Measurements from ENCODE around the gene ABCA1. TPM values are rescaled to one million over a fixed set of nuclear protein-coding genes. Genes with fewer than 3 reads are reported as not detected.

Gene ABCA1
- total RNA-seq, 2 experiments from 2014 or later = 14.1 to 16.9 TPM

DNA sequence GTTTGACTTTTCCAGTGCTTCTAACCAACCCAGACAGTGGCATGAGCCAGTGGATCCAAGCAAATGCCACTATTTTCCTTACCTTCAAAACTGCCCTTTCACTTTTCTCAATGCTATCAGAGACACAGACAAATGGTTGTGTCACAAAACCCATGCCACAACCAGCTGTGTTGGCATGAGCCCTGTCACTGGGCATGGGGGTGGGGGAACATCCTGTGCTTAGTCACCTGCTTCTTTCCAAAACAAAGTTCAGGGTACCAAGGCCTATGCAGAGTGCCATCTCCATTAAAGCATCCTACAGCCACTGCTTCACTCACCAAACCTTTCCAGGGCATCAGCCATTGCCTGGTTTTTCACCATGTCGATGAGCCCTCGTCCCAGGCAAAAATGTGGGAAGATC lies 133.9 kb downstream of the ABCA1 start:
- Mint-ChIP-seq H3K4me3 (no peak overlapping the region), H3K27ac (no peak overlapping the region), H3K4me1 (ENCODE audit: low read depth) (no peaks in the 10 kb centered on the region), H3K36me3 (ENCODE audit: low read depth) (peaks cover 91% of the 10 kb centered on the region), H3K27me3 (no peaks in the 10 kb centered on the region), H3K9me3 (no peaks in the 10 kb centered on the region)
- peaks cover 13% of the 10 kb centered on the region for H3K36me3 ChIP-seq (ENCODE audit: insufficient read depth, low read length)
- no peak overlapping the region for H3K27ac ChIP-seq (ENCODE audit: low read depth in 1 of 2, low read length in 2 of 2)
- DNase-seq = no peak
- intact Hi-C loops (cut with DNase I, micrococcal nuclease) = no loop called here
- H3K27me3 ChIP-seq (ENCODE audit: control insufficient read depth in 1 of 2, insufficient read depth in 2 of 2, low read length in 2 of 2) = no peaks in the 10 kb centered on the region
- H3K9me3 ChIP-seq (ENCODE audit: control insufficient read depth in 1 of 2, insufficient read depth in 1 of 2, low read length in 2 of 2) = no peaks in the 10 kb centered on the region
- TF ChIP-seq CTCF (IDR thresholded peaks at IDR 0.05) = no peak
- POLR2A ChIA-PET = no interaction called here
- ATAC-seq (ENCODE audit: poor library complexity) = no peak
- CTCF ChIA-PET = no interaction called here
- H3K4me3 ChIP-seq (ENCODE audit: low read length) = no peak overlapping the region
- no peaks in the 10 kb centered on the region for H3K4me1 ChIP-seq (ENCODE audit: insufficient read depth, low read length)

DNA sequence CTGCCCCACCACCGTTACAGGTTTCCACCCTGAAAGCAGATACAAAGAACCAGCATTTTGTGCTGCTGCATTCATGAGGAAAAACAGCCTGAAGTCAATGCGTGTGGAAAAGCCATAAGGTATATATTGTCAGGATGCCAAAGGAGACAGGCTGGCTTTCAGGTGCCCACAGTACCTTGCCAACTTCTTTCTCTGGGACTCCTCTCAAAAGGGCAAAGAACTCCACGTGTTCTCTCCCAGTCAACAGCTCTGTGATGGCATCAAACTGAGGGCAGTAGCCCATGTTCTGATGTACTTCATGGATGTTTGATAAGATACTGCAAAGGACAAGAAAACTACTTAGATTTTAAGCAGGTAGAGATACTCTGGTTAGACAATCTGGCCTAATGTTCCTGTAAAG lies 139.7 kb downstream of the ABCA1 start:
- ChIA-PET POLR2A (no interaction called here), CTCF (no interaction called here)
- no peak for DNase-seq
- H3K4me3 ChIP-seq (ENCODE audit: low read length) = no peak overlapping the region
- no peaks in the 10 kb centered on the region for H3K27me3 ChIP-seq (ENCODE audit: control insufficient read depth in 1 of 2, insufficient read depth in 2 of 2, low read length in 2 of 2)
- peaks cover 86% of the 10 kb centered on the region for H3K36me3 Mint-ChIP-seq (ENCODE audit: low read depth)
- no peak overlapping the region for H3K27ac ChIP-seq (ENCODE audit: low read depth in 1 of 2, low read length in 2 of 2)
- no peaks in the 10 kb centered on the region for H3K9me3 Mint-ChIP-seq
- H3K9me3 ChIP-seq (ENCODE audit: control insufficient read depth in 1 of 2, insufficient read depth in 1 of 2, low read length in 2 of 2) = no peaks in the 10 kb centered on the region
- peaks cover 3% of the 10 kb centered on the region for H3K36me3 ChIP-seq (ENCODE audit: insufficient read depth, low read length)
- no peaks in the 10 kb centered on the region for H3K4me1 Mint-ChIP-seq (ENCODE audit: low read depth)
- H3K27ac Mint-ChIP-seq = no peak overlapping the region
- H3K27me3 Mint-ChIP-seq = no peaks in the 10 kb centered on the region
- H3K4me1 ChIP-seq (ENCODE audit: insufficient read depth, low read length) = no peaks in the 10 kb centered on the region
- intact Hi-C loops (cut with DNase I, micrococcal nuclease) = loop anchor here in 1 of 2 experiments (10.0 kb wide), 1 partner anchor 627 kb away; no protein-coding TSS in a partner anchor
- no peak for TF ChIP-seq CTCF (IDR thresholded peaks at IDR 0.05)
- H3K4me3 Mint-ChIP-seq = no peak overlapping the region
- no peak for ATAC-seq (ENCODE audit: poor library complexity)

GRCh38 chr9:104787306-104788015 lies 140.5 kb downstream of the ABCA1 start:
- H3K4me3 ChIP-seq (ENCODE audit: low read length) = no peak overlapping the region
- H3K27ac ChIP-seq (ENCODE audit: low read depth in 1 of 2, low read length in 2 of 2) = no peak overlapping the region
- ChIA-PET POLR2A (no interaction called here), CTCF (no interaction called here)
- peaks cover 3% of the 10 kb centered on the region for H3K36me3 ChIP-seq (ENCODE audit: insufficient read depth, low read length)
- Mint-ChIP-seq H3K4me3 (no peak overlapping the region), H3K9me3 (no peaks in the 10 kb centered on the region), H3K27me3 (no peaks in the 10 kb centered on the region), H3K36me3 (ENCODE audit: low read depth) (peaks cover 85% of the 10 kb centered on the region), H3K27ac (no peak overlapping the region), H3K4me1 (ENCODE audit: low read depth) (no peaks in the 10 kb centered on the region)
- no peak for ATAC-seq (ENCODE audit: poor library complexity)
- no peaks in the 10 kb centered on the region for H3K4me1 ChIP-seq (ENCODE audit: insufficient read depth, low read length)
- H3K27me3 ChIP-seq (ENCODE audit: control insufficient read depth in 1 of 2, insufficient read depth in 2 of 2, low read length in 2 of 2) = no peaks in the 10 kb centered on the region
- intact Hi-C loops (cut with DNase I, micrococcal nuclease) = loop anchor here in 1 of 2 experiments (10.0 kb wide), 1 partner anchor 627 kb away; no protein-coding TSS in a partner anchor
- no peak for DNase-seq
- no peak for TF ChIP-seq CTCF (IDR thresholded peaks at IDR 0.05)
- no peaks in the 10 kb centered on the region for H3K9me3 ChIP-seq (ENCODE audit: control insufficient read depth in 1 of 2, insufficient read depth in 1 of 2, low read length in 2 of 2)
